MM.1S (cell line): ENCODE measurements around the gene LANCL2.

Experiments
- DNase-seq: peaks from one replicate; pipeline ENCODE4 v3.0.0-alpha.2; 2015
- H2AFZ ChIP-seq: fragments of 300-600 bp; sonication (generic); 2 replicates; pipeline ENCODE4 v1.6.0; 2016; ENCODE audit warnings: antibody characterized with exemption, low read length
- H3F3A ChIP-seq: fragments of 300-600 bp; sonication (generic); 2 replicates; pipeline ENCODE4 v1.6.1; 2016; ENCODE audit warnings: mild to moderate bottlenecking, antibody characterized with exemption, low read length, moderate library complexity, mixed read lengths; ENCODE audit not compliant: insufficient read depth
- H3K27ac ChIP-seq: fragments of 300-600 bp; sonication (generic); 2 replicates; pipeline ENCODE4 v1.5.1; 2016; ENCODE audit warnings: mild to moderate bottlenecking, low read length
- H3K27me3 ChIP-seq: fragments of 300-600 bp; sonication (generic); replicated peaks from 2 replicates; pipeline ENCODE4 v1.6.0; 2016; ENCODE audit warnings: low read length; ENCODE audit not compliant: insufficient read depth
- H3K36me3 ChIP-seq: fragments of 300-600 bp; sonication (generic); replicated peaks from 2 replicates; pipeline ENCODE4 v1.6.1; 2016; ENCODE audit warnings: mild to moderate bottlenecking, low read length, mixed read lengths; ENCODE audit not compliant: insufficient read depth
- H3K4me1 ChIP-seq: fragments of 300-600 bp; sonication (generic); 2 replicates; pipeline ENCODE4 v1.6.1; 2016; ENCODE audit warnings: low read length, mixed read lengths
- H3K4me2 ChIP-seq: fragments of 300-600 bp; sonication (generic); 2 replicates; pipeline ENCODE4 v1.6.0; 2016; ENCODE audit warnings: low read depth, low read length
- H3K4me3 ChIP-seq: fragments of 300-600 bp; sonication (generic); 2 replicates; pipeline ENCODE4 v1.5.1; 2016; ENCODE audit warnings: low read length, mixed read lengths
- H3K79me2 ChIP-seq: fragments of 300-600 bp; sonication (generic); 2 replicates; pipeline ENCODE4 v1.6.1; 2016; ENCODE audit warnings: mixed run types, low read length, mixed read lengths
- H3K9ac ChIP-seq: fragments of 300-600 bp; sonication (generic); 2 replicates; pipeline ENCODE4 v1.6.1; 2016; ENCODE audit warnings: low read length, mixed read lengths
- H3K9me2 ChIP-seq: fragments of 300-600 bp; sonication (generic); replicated peaks from 2 replicates; pipeline ENCODE4 v1.6.1; 2016; ENCODE audit warnings: mild to moderate bottlenecking, low read length, mixed read lengths; ENCODE audit not compliant: insufficient read depth
- H3K9me3 ChIP-seq: fragments of 300-600 bp; sonication (generic); replicated peaks from 2 replicates; pipeline ENCODE4 v1.6.1; 2016; ENCODE audit warnings: mild to moderate bottlenecking, low read length, mixed read lengths; ENCODE audit not compliant: insufficient read depth
- H4K20me1 ChIP-seq: fragments of 300-600 bp; sonication (generic); 2 replicates; pipeline ENCODE4 v1.6.1; 2016; ENCODE audit warnings: mild to moderate bottlenecking, low read length, moderate library complexity, mixed read lengths; ENCODE audit not compliant: insufficient read depth
- CTCF ChIP-seq: fragments of 300-600 bp; sonication (generic); IDR thresholded peaks from 2 replicates; pipeline ENCODE4 v1.5.1; 2016; ENCODE audit warnings: antibody characterized with exemption, low read length, mixed read lengths
- EZH2 ChIP-seq: fragments of 300-600 bp; sonication (generic); optimal IDR thresholded peaks from 2 replicates; pipeline ENCODE3; 2017; ENCODE audit warnings: low read depth, mild to moderate bottlenecking, antibody characterized with exemption, low read length, mixed read lengths
- EZH2phosphoT487 ChIP-seq: fragments of 300-600 bp; sonication (generic); IDR thresholded peaks from 2 replicates; pipeline ENCODE4 v1.6.1; 2018; ENCODE audit warnings: antibody characterized with exemption, low read length

LANCL2 gene

DNA sequence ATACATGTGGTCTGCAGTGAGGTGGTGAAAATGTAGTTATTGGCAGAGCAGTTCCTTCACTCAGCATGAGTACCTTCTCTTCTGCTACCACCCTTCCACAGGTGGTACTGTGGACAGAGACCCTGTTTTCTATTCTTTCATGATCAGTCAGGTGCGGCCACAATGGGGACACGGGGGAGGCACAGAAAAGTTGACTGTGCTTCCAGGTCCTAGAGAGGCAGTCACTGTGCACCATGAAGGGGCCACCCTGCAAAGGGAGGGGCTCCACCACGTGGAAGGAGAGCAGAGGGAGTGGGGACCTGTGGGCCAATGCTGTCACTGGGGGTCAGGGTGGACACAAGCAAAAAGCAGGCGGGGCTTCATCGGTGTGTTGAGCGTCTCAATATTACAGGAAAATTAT lies 3.6 kb upstream of the LANCL2 start:
- H3K4me2 ChIP-seq: no peak overlapping the region
- no peak overlapping the region for H3K9ac ChIP-seq
- no peaks in the 10 kb centered on the region for H3K27me3 ChIP-seq
- no peak overlapping the region for H3K4me3 ChIP-seq
- H2AFZ ChIP-seq: no peak overlapping the region
- H3K4me1 ChIP-seq: peaks cover 6% of the 10 kb centered on the region
- H3K9me2 ChIP-seq: no peaks in the 10 kb centered on the region
- H3K79me2 ChIP-seq: no peaks in the 10 kb centered on the region; the same call in 1 of the 2 replicates
- no peak overlapping the region for H3K27ac ChIP-seq
- H3K9me3 ChIP-seq: no peaks in the 10 kb centered on the region
- no peaks in the 10 kb centered on the region for H4K20me1 ChIP-seq
- H3F3A ChIP-seq: peaks cover 6% of the 10 kb centered on the region; the same call in 1 of the 2 replicates
- no peaks in the 10 kb centered on the region for H3K36me3 ChIP-seq
- DNase-seq: no peak
- TF ChIP-seq EZH2 (no peak), EZH2phosphoT487 (no peak), CTCF (no peak)

DNA sequence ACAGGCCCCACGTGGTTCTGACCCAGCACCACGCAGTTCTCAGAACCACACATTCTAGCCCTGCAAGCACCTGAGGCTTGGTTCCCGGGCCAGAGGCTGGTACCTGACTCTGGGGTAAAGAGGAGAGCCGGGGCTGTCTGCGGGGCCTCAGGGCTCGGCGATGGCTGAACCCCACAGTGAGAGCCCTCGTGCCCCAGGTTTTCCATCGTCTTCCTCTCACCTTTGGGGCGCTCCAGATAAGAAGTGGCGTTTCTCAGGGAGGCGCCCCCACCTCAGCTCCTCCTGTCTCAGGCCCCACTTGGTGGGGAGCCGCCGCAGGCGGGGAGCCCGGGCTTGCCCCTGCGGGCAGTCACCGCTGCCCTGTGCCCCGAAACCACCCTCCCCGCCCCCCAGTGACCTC lies 2.2 kb upstream of the LANCL2 start:
- Histone ChIP-seq H3K4me1 (peaks cover 15% of the 10 kb centered on the region), H3K27me3 (no peaks in the 10 kb centered on the region), H3K9me2 (no peaks in the 10 kb centered on the region), H3K9me3 (no peaks in the 10 kb centered on the region), H3F3A (peaks cover 6% of the 10 kb centered on the region; the same call in 1 of the 2 replicates), H4K20me1 (no peaks in the 10 kb centered on the region), H3K79me2 (no peaks in the 10 kb centered on the region; the same call in 1 of the 2 replicates), H3K4me2 (no peak overlapping the region), H3K9ac (no peak overlapping the region), H3K36me3 (no peaks in the 10 kb centered on the region), H2AFZ (no peak overlapping the region), H3K27ac (no peak overlapping the region), H3K4me3 (no peak overlapping the region)
- DNase-seq: no peak
- no peak for TF ChIP-seq EZH2phosphoT487
- TF ChIP-seq EZH2: no peak
- no peak for TF ChIP-seq CTCF

GRCh38 chr7:55363386-55364170 lies 1.6 kb upstream of the LANCL2 start:
- Histone ChIP-seq H3K36me3 (no peaks in the 10 kb centered on the region), H3F3A (peaks cover 6% of the 10 kb centered on the region; the same call in 1 of the 2 replicates), H3K4me3 (no peak overlapping the region), H3K79me2 (no peaks in the 10 kb centered on the region; the same call in 1 of the 2 replicates), H3K27me3 (no peaks in the 10 kb centered on the region), H3K27ac (no peak overlapping the region), H3K9me2 (no peaks in the 10 kb centered on the region), H3K4me2 (no peak overlapping the region), H3K4me1 (peaks cover 15% of the 10 kb centered on the region), H2AFZ (no peak overlapping the region), H3K9ac (no peak overlapping the region), H3K9me3 (no peaks in the 10 kb centered on the region), H4K20me1 (no peaks in the 10 kb centered on the region)
- no peak for TF ChIP-seq CTCF
- TF ChIP-seq EZH2: no peak
- TF ChIP-seq EZH2phosphoT487: no peak
- DNase-seq: no peak
